GM04504 (cell line): Measurements from ENCODE around the gene TNK2.
A peak's percentile ranks its signal among the peaks of the same experiment; 100 is the strongest.

Experiments
- DNase-seq: peaks from one replicate; pipeline ENCODE4 v3.0.0-alpha.2; 2012; ENCODE audit warnings: low read depth

Gene TNK2

GRCh38 chr3:195899701-195900435 lies 8.5 kb downstream of the TNK2 start:
- no peak for DNase-seq

- DNase-seq, result no peak
Observed at GRCh38 chr3:195897853-195898415, 10.4 kb downstream of the TNK2 start.

- DNase-seq, result no peak
Observed at GRCh38 chr3:195897081-195897852, 11.1 kb downstream of the TNK2 start.

GRCh38 chr3:195896361-195897080 lies 11.8 kb downstream of the TNK2 start:
- peak; percentile 74 for DNase-seq

- no peak for DNase-seq
Observed at GRCh38 chr3:195895861-195896360, 12.4 kb downstream of the TNK2 start.

- no peak for DNase-seq
Observed at GRCh38 chr3:195895078-195895860, 13.1 kb downstream of the TNK2 start.

GRCh38 chr3:195893916-195894465 lies 14.4 kb downstream of the TNK2 start:
- no peak for DNase-seq

GRCh38 chr3:195893516-195893915 lies 14.8 kb downstream of the TNK2 start:
- DNase-seq, result no peak

GRCh38 chr3:195893044-195893395 lies 15.3 kb downstream of the TNK2 start:
- DNase-seq, result no peak

- no peak for DNase-seq
Observed at GRCh38 chr3:195892105-195893043, 16.0 kb downstream of the TNK2 start.

GRCh38 chr3:195891431-195892104 lies 16.8 kb downstream of the TNK2 start:
- DNase-seq, result no peak

GRCh38 chr3:195889870-195890295 lies 18.5 kb downstream of the TNK2 start:
- no peak for DNase-seq

GRCh38 chr3:195888981-195889869 lies 19.1 kb downstream of the TNK2 start:
- DNase-seq, result no peak

- no peak for DNase-seq
Observed at GRCh38 chr3:195888311-195888761, 20.0 kb downstream of the TNK2 start.

GRCh38 chr3:195887670-195888069 lies 20.7 kb downstream of the TNK2 start:
- DNase-seq, result no peak

GRCh38 chr3:195886181-195887141 lies 21.9 kb downstream of the TNK2 start:
- DNase-seq, result no peak
